Measurements from ENCODE around the gene NTHL1.

DNA sequence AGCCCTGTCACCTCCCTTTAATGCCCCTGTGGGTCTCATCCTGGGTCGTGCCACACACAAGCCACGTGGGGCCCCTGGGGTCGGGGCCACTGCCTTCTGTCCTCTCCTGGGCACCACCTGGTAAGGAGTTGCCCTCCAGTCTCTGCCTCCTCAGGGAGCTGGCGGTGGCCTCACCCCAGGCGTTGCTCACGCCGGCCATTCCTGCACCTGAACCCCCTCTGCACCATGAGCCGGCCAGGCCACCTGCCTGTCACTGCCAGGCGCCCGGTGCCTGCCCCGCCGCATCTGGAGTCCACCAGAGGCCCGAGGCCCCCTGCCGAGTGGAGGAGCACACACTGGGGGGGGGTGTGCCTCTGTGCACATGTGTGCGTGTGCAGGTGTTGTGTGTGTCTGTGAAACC, 10.5 kb downstream of the NTHL1 start:
- no peak for TF ChIP-seq EZH2 (IDR thresholded peaks at IDR 0.05; ENCODE audit: borderline replicate concordance, low read depth, low read length, severe bottlenecking)
- TF ChIP-seq, protein P1, sequence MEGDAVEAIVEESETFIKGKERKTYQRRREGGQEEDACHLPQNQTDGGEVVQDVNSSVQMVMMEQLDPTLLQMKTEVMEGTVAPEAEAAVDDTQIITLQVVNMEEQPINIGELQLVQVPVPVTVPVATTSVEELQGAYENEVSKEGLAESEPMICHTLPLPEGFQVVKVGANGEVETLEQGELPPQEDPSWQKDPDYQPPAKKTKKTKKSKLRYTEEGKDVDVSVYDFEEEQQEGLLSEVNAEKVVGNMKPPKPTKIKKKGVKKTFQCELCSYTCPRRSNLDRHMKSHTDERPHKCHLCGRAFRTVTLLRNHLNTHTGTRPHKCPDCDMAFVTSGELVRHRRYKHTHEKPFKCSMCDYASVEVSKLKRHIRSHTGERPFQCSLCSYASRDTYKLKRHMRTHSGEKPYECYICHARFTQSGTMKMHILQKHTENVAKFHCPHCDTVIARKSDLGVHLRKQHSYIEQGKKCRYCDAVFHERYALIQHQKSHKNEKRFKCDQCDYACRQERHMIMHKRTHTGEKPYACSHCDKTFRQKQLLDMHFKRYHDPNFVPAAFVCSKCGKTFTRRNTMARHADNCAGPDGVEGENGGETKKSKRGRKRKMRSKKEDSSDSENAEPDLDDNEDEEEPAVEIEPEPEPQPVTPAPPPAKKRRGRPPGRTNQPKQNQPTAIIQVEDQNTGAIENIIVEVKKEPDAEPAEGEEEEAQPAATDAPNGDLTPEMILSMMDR (IDR thresholded peaks at IDR 0.05; ENCODE audit: borderline replicate concordance, extremely low read depth, low read length, poor library complexity, severe bottlenecking): no peak

All from DND-41 (cell line).